Measurements from ENCODE around the gene DNAH10.

DNA sequence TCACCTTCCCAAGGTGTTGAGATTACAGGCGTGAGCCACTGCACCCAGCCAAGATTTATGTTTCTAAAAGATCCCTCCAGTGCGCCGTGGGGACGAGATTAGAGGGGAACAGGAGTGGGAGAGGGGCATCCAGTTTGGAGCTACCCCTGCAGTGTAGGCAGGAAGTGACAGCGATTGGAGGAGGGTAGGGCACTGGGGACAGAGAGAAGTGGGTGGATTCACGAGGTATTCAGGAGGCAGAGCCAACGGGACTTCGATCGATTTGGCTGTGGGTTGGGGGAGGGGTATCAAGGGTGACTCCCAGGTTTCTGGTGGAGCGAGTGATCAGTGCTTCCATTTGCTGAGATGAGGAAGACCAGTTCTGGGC is 128.4 kb downstream of the DNAH10 start:
- TF ChIP-seq, protein P1, sequence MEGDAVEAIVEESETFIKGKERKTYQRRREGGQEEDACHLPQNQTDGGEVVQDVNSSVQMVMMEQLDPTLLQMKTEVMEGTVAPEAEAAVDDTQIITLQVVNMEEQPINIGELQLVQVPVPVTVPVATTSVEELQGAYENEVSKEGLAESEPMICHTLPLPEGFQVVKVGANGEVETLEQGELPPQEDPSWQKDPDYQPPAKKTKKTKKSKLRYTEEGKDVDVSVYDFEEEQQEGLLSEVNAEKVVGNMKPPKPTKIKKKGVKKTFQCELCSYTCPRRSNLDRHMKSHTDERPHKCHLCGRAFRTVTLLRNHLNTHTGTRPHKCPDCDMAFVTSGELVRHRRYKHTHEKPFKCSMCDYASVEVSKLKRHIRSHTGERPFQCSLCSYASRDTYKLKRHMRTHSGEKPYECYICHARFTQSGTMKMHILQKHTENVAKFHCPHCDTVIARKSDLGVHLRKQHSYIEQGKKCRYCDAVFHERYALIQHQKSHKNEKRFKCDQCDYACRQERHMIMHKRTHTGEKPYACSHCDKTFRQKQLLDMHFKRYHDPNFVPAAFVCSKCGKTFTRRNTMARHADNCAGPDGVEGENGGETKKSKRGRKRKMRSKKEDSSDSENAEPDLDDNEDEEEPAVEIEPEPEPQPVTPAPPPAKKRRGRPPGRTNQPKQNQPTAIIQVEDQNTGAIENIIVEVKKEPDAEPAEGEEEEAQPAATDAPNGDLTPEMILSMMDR (IDR thresholded peaks at IDR 0.05): no peak
- no peak for TF ChIP-seq EP300 (IDR thresholded peaks at IDR 0.05)
